DND-41 (cell line): ENCODE measurements around the gene ZDHHC14.

Experiments
- ATAC-seq: fragments of 200-7000 bp; cut with Tn5 transposase; 3 replicates; pipeline ENCODE4 v1.9.1; 2021; ENCODE audit warnings: low read depth; ENCODE audit not compliant: insufficient read depth
- DNase-seq: peaks from one replicate; pipeline ENCODE4 v3.0.0-alpha.2; 2020
- H2AFZ ChIP-seq: 2 replicates; pipeline ENCODE4 v1.6.0; 2012; ENCODE audit warnings: low read depth, low read length
- H3K27ac ChIP-seq: 2 replicates; pipeline ENCODE4 v1.5.1; 2012; ENCODE audit warnings: low read length, inconsistent platforms
- H3K27me3 ChIP-seq: fragments of 200-600 bp; sonication (generic); 2 replicates; pipeline ENCODE4 v1.6.0; 2012; ENCODE audit warnings: low read length, mild to moderate bottlenecking, inconsistent platforms; ENCODE audit not compliant: insufficient read depth, poor library complexity
- H3K36me3 ChIP-seq: 2 replicates; pipeline ENCODE4 v1.5.1; 2012; ENCODE audit warnings: low read length, inconsistent platforms; ENCODE audit not compliant: insufficient read depth
- H3K4me1 ChIP-seq: 2 replicates; pipeline ENCODE4 v1.5.1; 2012; ENCODE audit warnings: mild to moderate bottlenecking, low read length; ENCODE audit not compliant: insufficient read depth
- H3K4me2 ChIP-seq: 2 replicates; pipeline ENCODE4 v1.6.0; 2012; ENCODE audit warnings: mild to moderate bottlenecking, moderate library complexity, low read length, inconsistent platforms; ENCODE audit not compliant: insufficient read depth
- H3K4me3 ChIP-seq, 2 experiments: fragments of 200-600 bp in 1 of 2; shearing (Covaris generic) in 1 of 2; 2 replicates each; pipeline ENCODE4 v1.5.1; 2012 to 2016; ENCODE audit warnings: inconsistent platforms in 2 of 2, low read length in 2 of 2, mild to moderate bottlenecking in 2 of 2, low read depth in 1 of 2, moderate library complexity in 1 of 2
- H3K79me2 ChIP-seq: 2 replicates; pipeline ENCODE4 v1.6.0; 2012; ENCODE audit warnings: low read length, inconsistent platforms; ENCODE audit not compliant: insufficient read depth
- H3K9ac ChIP-seq: 2 replicates; pipeline ENCODE4 v1.6.0; 2012; ENCODE audit warnings: low read depth, mild to moderate bottlenecking, inconsistent platforms, low read length, moderate library complexity
- H3K9me3 ChIP-seq: 2 replicates; pipeline ENCODE4 v1.5.1; 2012; ENCODE audit warnings: low read length, moderate library complexity, mild to moderate bottlenecking, inconsistent platforms; ENCODE audit not compliant: insufficient read depth, severe bottlenecking
- H4K20me1 ChIP-seq: 2 replicates; pipeline ENCODE4 v1.6.0; 2012; ENCODE audit warnings: low read length; ENCODE audit not compliant: insufficient read depth
- EZH2 ChIP-seq: IDR thresholded peaks from 3 replicates; pipeline ENCODE4 v1.6.1; 2012; ENCODE audit warnings: borderline replicate concordance, low read depth, mild to moderate bottlenecking, moderate library complexity, low read length, inconsistent platforms; ENCODE audit not compliant: severe bottlenecking
- TF ChIP-seq, protein P1 (sequence below): IDR thresholded peaks from 2 replicates; pipeline ENCODE4 v1.5.1; 2012; ENCODE audit warnings: borderline replicate concordance, low read length, moderate library complexity, mild to moderate bottlenecking; ENCODE audit not compliant: poor library complexity, severe bottlenecking; ENCODE audit errors: extremely low read depth

The ZDHHC14 gene

DNA sequence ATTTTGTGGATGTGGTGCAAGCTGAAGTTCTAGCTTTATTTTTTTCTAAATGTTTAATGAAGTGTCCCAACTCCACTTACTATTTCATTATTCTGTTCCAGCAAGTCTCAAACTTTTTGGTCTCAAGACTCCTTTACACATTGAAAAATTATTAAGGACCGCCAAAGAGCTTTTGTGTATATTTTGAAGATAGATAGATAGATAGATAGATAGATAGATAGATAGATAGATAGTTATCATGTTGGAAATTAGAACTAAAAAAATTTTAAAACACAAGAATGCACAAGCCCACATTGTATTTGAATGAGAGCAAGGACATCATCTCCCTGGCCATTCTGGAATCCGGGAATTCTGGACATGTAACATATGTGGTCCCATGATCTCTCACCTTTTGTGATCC lies 260.8 kb downstream of the ZDHHC14 start:
- H3K36me3 ChIP-seq, result no peaks in the 10 kb centered on the region
- ATAC-seq (no peak), DNase-seq (no peak)
- no peak overlapping the region for H3K4me2 ChIP-seq
- peaks cover 12% of the 10 kb centered on the region for H3K27me3 ChIP-seq
- no peak overlapping the region for H3K9ac ChIP-seq
- H2AFZ ChIP-seq, result no peak overlapping the region
- no peaks in the 10 kb centered on the region for H3K9me3 ChIP-seq
- no peaks in the 10 kb centered on the region for H4K20me1 ChIP-seq
- no peak overlapping the region for H3K27ac ChIP-seq
- no peak for TF ChIP-seq EZH2
- TF ChIP-seq, protein P1, sequence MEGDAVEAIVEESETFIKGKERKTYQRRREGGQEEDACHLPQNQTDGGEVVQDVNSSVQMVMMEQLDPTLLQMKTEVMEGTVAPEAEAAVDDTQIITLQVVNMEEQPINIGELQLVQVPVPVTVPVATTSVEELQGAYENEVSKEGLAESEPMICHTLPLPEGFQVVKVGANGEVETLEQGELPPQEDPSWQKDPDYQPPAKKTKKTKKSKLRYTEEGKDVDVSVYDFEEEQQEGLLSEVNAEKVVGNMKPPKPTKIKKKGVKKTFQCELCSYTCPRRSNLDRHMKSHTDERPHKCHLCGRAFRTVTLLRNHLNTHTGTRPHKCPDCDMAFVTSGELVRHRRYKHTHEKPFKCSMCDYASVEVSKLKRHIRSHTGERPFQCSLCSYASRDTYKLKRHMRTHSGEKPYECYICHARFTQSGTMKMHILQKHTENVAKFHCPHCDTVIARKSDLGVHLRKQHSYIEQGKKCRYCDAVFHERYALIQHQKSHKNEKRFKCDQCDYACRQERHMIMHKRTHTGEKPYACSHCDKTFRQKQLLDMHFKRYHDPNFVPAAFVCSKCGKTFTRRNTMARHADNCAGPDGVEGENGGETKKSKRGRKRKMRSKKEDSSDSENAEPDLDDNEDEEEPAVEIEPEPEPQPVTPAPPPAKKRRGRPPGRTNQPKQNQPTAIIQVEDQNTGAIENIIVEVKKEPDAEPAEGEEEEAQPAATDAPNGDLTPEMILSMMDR, result no peak
- H3K4me1 ChIP-seq, result no peaks in the 10 kb centered on the region
- no peak overlapping the region for H3K4me3 ChIP-seq
- H3K79me2 ChIP-seq, result no peaks in the 10 kb centered on the region

DNA sequence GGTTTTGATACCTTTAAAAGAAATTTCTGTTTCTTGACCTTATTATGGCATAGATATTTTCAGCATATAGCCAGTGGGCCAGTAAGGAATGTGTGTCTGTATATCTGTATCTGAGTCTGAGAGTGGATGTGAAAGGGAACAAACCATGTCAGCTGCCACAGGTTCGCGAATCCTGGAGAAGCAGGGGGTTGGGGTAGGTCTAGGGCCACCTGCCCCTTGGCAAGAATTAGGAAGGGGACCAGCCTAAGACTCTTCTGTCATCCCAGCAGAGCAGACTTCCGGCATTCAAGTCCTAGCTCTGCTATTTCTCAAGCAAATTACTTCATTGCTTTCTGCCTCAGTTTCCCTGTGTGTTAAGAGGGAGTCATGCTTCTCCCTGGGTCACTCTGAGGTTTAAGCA lies 261.7 kb downstream of the ZDHHC14 start:
- ATAC-seq, result no peak
- Histone ChIP-seq H2AFZ (no peak overlapping the region), H3K27ac (no peak overlapping the region), H3K4me2 (no peak overlapping the region), H3K4me1 (no peaks in the 10 kb centered on the region), H3K9me3 (no peaks in the 10 kb centered on the region), H3K9ac (no peak overlapping the region), H4K20me1 (no peaks in the 10 kb centered on the region), H3K36me3 (no peaks in the 10 kb centered on the region), H3K27me3 (peaks cover 12% of the 10 kb centered on the region), H3K79me2 (no peaks in the 10 kb centered on the region), H3K4me3 (no peak overlapping the region)
- DNase-seq, result no peak
- no peak for TF ChIP-seq EZH2
- TF ChIP-seq, protein P1, result no peak

DNA sequence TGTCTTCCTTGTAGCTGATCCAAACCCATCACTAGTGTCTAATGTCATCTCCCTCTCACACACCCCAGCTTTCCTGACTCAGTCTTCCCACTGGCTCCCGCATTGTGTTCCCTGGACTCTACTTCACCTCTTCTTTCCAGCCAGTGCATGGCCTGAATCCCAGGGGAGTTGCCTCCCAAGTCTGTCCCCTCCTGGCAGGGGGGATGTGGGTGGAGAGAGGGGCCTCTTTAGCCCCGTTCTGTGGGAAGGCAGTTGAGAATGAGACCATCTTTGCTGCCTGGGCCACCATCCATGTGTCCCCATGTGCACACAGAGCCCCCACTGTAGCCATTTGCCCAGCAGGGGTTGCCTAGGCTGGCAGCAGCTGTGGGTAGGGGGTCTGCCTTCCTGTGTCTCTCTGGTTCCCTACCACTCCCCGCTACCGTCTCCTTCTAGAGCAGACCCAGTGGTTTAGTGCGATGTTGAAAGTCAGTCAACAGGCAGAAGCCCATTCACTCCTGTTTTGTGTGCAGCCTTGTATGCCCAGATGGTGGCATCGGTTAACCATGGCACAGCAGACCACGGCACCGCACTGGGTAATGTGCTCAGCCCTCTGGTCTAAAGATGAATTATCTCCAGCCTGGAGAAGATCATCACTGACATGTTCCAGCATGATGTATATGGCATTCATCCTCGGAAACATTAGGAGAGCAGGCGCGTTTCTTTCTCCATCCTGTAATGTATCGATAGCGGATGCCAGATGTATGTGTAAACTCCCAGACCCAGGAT lies 263.2 kb downstream of the ZDHHC14 start:
- TF ChIP-seq, protein P1, result peak; percentile 50
- no peak for TF ChIP-seq EZH2

More for the DNA sequence above, 263.2 kb downstream of the ZDHHC14 start:
- Histone ChIP-seq H3K36me3 (no peaks in the 10 kb centered on the region), H3K27me3 (peaks cover 12% of the 10 kb centered on the region), H3K9ac (no peak overlapping the region), H3K4me2 (no peak overlapping the region), H2AFZ (no peak overlapping the region), H3K79me2 (no peaks in the 10 kb centered on the region), H4K20me1 (no peaks in the 10 kb centered on the region), H3K4me1 (no peaks in the 10 kb centered on the region), H3K4me3 (no peak overlapping the region), H3K9me3 (no peaks in the 10 kb centered on the region), H3K27ac (no peak overlapping the region)
- DNase-seq (peak; percentile 8), ATAC-seq (no peak; the same call in 2 of the 3 replicates)
